Cardiac muscle cell (in vitro differentiated cells and primary cell): ENCODE data around the gene PHAF1. TPM values are rescaled to one million over a fixed set of nuclear protein-coding genes. Genes with fewer than 3 reads are reported as not detected.
"Not testable (repeated sequence)": the region's sequence is repeated elsewhere in the genome, so short reads cannot be mapped to it uniquely, and the experiment has no call there.

ENCODE experiments used
- DNase-seq, 2 donors: peaks; one replicate each; pipeline versions ENCODE4 v3.0.0 to v3.0.0-alpha.2; 2010 to 2017; ENCODE audit warnings: low read depth in 1 of 2, low spot score in 1 of 2
- H3K27ac ChIP-seq: fragments of 200-600 bp; sonication (generic); 2 replicates; pipeline ENCODE4 v1.5.1; 2016
- H3K27me3 ChIP-seq: fragments of 200-600 bp; sonication (generic); 2 replicates; pipeline ENCODE4 v1.6.0; 2016; ENCODE audit warnings: control low read depth
- H3K36me3 ChIP-seq: fragments of 200-600 bp; sonication (generic); 2 replicates; pipeline ENCODE4 v1.5.1; 2016; ENCODE audit warnings: control low read depth
- H3K4me1 ChIP-seq: fragments of 200-600 bp; sonication (generic); 2 replicates; pipeline ENCODE4 v1.8.1; 2017; ENCODE audit warnings: low read depth, mild to moderate bottlenecking, mixed run types
- H3K4me3 ChIP-seq: fragments of 200-600 bp; sonication (generic); 2 replicates; pipeline ENCODE4 v1.5.1; 2016; ENCODE audit warnings: mild to moderate bottlenecking
- H3K9me3 ChIP-seq: fragments of 200-600 bp; sonication (generic); 2 replicates; pipeline ENCODE4 v1.5.1; 2017; ENCODE audit warnings: low read depth, mild to moderate bottlenecking, control low read depth
- CTCF ChIP-seq: IDR thresholded peaks from 2 replicates; pipeline ENCODE4 v1.5.1; 2012; ENCODE audit warnings: low read depth, mild to moderate bottlenecking, low read length
- polyA plus RNA-seq: library from polyadenylated mRNA; unstranded; fragments of >200 nt; fragmentation: Nextera tagmentation; extraction: Ambion mirVana; gene quantifications from 2 replicates; pipeline ENCODE4 v1.2.1, GENCODE V29; 2016
- total RNA-seq: library from RNA; depleted of rRNA; stranded (reverse); fragments of >200 nt; gene quantifications from 2 replicates; pipeline ENCODE4 v1.2.3, GENCODE V29; 2016

The PHAF1 gene
- total and polyA plus RNA-seq, 2 experiments from 2014 or later, result 10.3 to 18.1 TPM

GRCh38 chr16:67120025-67120424, 10.3 kb downstream of the PHAF1 start:
- DNase-seq, result no peak
- H3K36me3 ChIP-seq, result peaks cover 5% of the 10 kb centered on the region
- no peaks in the 10 kb centered on the region for H3K9me3 ChIP-seq
- no peak overlapping the region for H3K4me3 ChIP-seq
- H3K27me3 ChIP-seq, result no peaks in the 10 kb centered on the region
- no peak for TF ChIP-seq CTCF
- H3K4me1 ChIP-seq, result no peaks in the 10 kb centered on the region
- H3K27ac ChIP-seq, result no peak overlapping the region

DNA sequence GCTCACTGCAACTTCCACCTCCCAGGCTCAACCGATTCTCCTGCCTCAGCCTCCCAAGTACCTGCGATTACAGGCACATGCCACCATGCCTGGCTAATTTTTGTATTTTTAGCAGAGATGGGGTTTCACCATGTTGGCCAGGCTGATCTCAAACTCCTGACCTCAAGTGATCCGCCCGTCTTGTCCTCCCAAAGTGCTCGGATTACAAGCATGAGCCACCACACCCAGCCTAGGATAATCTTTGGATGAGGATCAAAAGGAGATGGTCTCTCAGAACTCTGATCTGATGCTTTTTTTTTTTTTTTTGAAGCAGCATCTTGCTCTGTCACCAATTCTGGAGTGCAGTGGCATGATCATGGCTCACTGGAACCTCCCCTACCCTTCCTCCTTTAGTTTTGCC, 13.1 kb downstream of the PHAF1 start:
- DNase-seq, H3K9me3 ChIP-seq, H3K4me3 ChIP-seq, H3K27me3 ChIP-seq, H3K4me1 ChIP-seq, H3K27ac ChIP-seq: not testable (repeated sequence)
- H3K36me3 ChIP-seq, result peaks cover 11% of the 10 kb centered on the region

GRCh38 chr16:67128417-67128816, 18.7 kb downstream of the PHAF1 start:
- H3K27ac ChIP-seq, result no peak overlapping the region
- no peak overlapping the region for H3K4me3 ChIP-seq
- H3K9me3 ChIP-seq, result no peaks in the 10 kb centered on the region
- no peaks in the 10 kb centered on the region for H3K27me3 ChIP-seq
- TF ChIP-seq CTCF, result no peak
- no peaks in the 10 kb centered on the region for H3K4me1 ChIP-seq
- H3K36me3 ChIP-seq, result peaks cover 15% of the 10 kb centered on the region
- no peak for DNase-seq

DNA sequence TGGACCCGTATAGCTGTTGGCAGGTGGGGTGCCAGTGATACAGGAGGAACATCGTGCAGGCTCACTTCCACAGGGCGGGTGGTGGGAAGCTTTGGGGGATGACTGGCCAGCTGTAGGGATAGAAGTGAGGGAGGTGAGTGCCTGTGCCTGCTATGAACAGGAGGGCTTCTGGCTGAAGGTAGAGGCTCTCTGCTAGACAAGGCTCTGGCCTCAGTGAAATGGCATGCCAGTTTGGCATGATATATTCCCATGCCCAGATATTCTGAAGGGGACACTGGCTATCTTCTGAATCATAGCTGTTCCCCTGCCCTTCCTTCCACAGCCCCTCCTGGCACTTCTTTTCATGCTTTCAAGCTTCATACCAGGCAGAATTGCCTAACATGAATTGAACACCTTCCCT, 19.1 kb downstream of the PHAF1 start:
- Histone ChIP-seq H3K27ac (no peak overlapping the region), H3K4me1 (no peaks in the 10 kb centered on the region), H3K27me3 (no peaks in the 10 kb centered on the region), H3K36me3 (peaks cover 16% of the 10 kb centered on the region), H3K4me3 (no peak overlapping the region), H3K9me3 (no peaks in the 10 kb centered on the region)
- no peak for DNase-seq
- no peak for TF ChIP-seq CTCF

- no peak for TF ChIP-seq CTCF
- no peak overlapping the region for H3K4me3 ChIP-seq
- no peaks in the 10 kb centered on the region for H3K9me3 ChIP-seq
- no peak overlapping the region for H3K27ac ChIP-seq
- no peak for DNase-seq
- H3K36me3 ChIP-seq, result peaks cover 21% of the 10 kb centered on the region
- no peaks in the 10 kb centered on the region for H3K4me1 ChIP-seq
- no peaks in the 10 kb centered on the region for H3K27me3 ChIP-seq
Observed at GRCh38 chr16:67129422-67129821, 19.7 kb downstream of the PHAF1 start.

GRCh38 chr16:67137605-67138004, 27.9 kb downstream of the PHAF1 start:
- Histone ChIP-seq H3K36me3 (peaks cover 28% of the 10 kb centered on the region), H3K9me3 (no peaks in the 10 kb centered on the region), H3K4me1 (peaks cover 8% of the 10 kb centered on the region), H3K27ac (peak overlapping the region; percentile 50), H3K27me3 (no peaks in the 10 kb centered on the region), H3K4me3 (no peak overlapping the region)
- peak; percentile 56 to 67 for DNase-seq
- TF ChIP-seq CTCF, result no peak
